Measurements from ENCODE around the gene SEMG1.

SEMG1 gene

GRCh38 chr20:45246109-45246508 is 39.3 kb downstream of the SEMG1 start:
- DNase-seq (ENCODE audit: low spot score), result no peak
- TF ChIP-seq, protein P1, sequence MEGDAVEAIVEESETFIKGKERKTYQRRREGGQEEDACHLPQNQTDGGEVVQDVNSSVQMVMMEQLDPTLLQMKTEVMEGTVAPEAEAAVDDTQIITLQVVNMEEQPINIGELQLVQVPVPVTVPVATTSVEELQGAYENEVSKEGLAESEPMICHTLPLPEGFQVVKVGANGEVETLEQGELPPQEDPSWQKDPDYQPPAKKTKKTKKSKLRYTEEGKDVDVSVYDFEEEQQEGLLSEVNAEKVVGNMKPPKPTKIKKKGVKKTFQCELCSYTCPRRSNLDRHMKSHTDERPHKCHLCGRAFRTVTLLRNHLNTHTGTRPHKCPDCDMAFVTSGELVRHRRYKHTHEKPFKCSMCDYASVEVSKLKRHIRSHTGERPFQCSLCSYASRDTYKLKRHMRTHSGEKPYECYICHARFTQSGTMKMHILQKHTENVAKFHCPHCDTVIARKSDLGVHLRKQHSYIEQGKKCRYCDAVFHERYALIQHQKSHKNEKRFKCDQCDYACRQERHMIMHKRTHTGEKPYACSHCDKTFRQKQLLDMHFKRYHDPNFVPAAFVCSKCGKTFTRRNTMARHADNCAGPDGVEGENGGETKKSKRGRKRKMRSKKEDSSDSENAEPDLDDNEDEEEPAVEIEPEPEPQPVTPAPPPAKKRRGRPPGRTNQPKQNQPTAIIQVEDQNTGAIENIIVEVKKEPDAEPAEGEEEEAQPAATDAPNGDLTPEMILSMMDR (IDR thresholded peaks at IDR 0.05), result no peak
- Histone ChIP-seq H3K4me3 (no peak overlapping the region), H3K27ac (no peak overlapping the region)

GRCh38 chr20:45247865-45248264 is 41.0 kb downstream of the SEMG1 start:
- TF ChIP-seq, protein P1 (IDR thresholded peaks at IDR 0.05), result no peak
- no peak overlapping the region for H3K27ac ChIP-seq
- no peak for DNase-seq (ENCODE audit: low spot score)
- no peak overlapping the region for H3K4me3 ChIP-seq

DNA sequence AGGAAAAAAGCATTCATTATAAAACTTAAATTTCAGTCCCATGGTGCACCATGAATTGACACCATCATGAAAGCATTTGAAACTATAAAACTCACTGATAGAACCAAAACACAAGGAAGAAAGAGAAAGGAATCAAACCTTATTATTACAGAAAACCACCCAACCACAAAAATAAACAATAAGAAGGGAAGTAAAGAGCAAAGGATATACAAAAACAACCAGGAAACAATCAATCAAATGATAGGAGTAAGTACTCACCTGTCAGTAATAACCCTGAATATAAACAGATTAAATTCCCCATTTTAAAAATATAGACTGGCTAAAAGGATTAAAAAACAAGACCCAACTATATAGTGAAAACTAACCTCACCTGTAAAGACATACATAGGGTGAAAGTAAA is 41.8 kb downstream of the SEMG1 start:
- no peak for DNase-seq (ENCODE audit: low spot score)
- H3K27ac ChIP-seq, result no peak overlapping the region
- H3K4me3 ChIP-seq, result no peak overlapping the region
- TF ChIP-seq, protein P1 (IDR thresholded peaks at IDR 0.05), result no peak

- H3K27ac ChIP-seq, result no peak overlapping the region
- DNase-seq (ENCODE audit: low spot score), result no peak
- H3K4me3 ChIP-seq, result no peak overlapping the region
- TF ChIP-seq, protein P1 (IDR thresholded peaks at IDR 0.05), result no peak
Observed at GRCh38 chr20:45251884-45252560, 45.2 kb downstream of the SEMG1 start.

GRCh38 chr20:45253261-45253660 is 46.4 kb downstream of the SEMG1 start:
- TF ChIP-seq, protein P1 (IDR thresholded peaks at IDR 0.05), result no peak
- no peak overlapping the region for H3K27ac ChIP-seq
- no peak overlapping the region for H3K4me3 ChIP-seq
- DNase-seq (ENCODE audit: low spot score), result no peak

- Histone ChIP-seq H3K27ac (peak within 1 kb of the TSS in 1 of 2 donors; percentile 52), H3K4me3 (no peak within 1 kb of the TSS)
- TF ChIP-seq, protein P1 (IDR thresholded peaks at IDR 0.05), result no peak
- DNase-seq (ENCODE audit: low spot score), result no peak
Observed at GRCh38 chr20:45254383-45255262, 47.8 kb downstream of the SEMG1 start, which contains the start of gene SLPI. SLPI (minus strand) TSS chr20:45254564; CDS start chr20:45254543, 21 bp downstream.
